Spleen (tissue), 11 donors: ENCODE results near the gene IDNK. TPM values are rescaled to one million over a fixed set of nuclear protein-coding genes. Genes with fewer than 3 reads are reported as not detected.

Source experiments
- DNase-seq: peaks from one replicate; pipeline ENCODE4 v3.0.0-alpha.2; 2020
- H3K27ac ChIP-seq, 8 donors: fragments of 200-600 bp; sonication (generic) in 7 of 8; 1 replicate in 4 of 8; 2 replicates in 4 of 8; pipeline versions ENCODE4 v1.5.0 to v1.8.0; 2016 to 2021; ENCODE audit warnings: inconsistent platforms in 4 of 8, mild to moderate bottlenecking in 4 of 8, moderate library complexity in 1 of 8
- H3K27me3 ChIP-seq, 7 donors: fragments of 200-600 bp; sonication (generic) in 6 of 7; replicated peaks in 1 of 7; 1 replicate in 4 of 7; 2 replicates in 3 of 7; pipeline versions ENCODE4 v1.5.0 to v1.8.0; 2016 to 2021; ENCODE audit warnings: inconsistent platforms in 3 of 7, mild to moderate bottlenecking in 1 of 7
- H3K36me3 ChIP-seq, 6 donors: fragments of 200-600 bp; sonication (generic) in 5 of 6; 1 replicate in 4 of 6; 2 replicates in 2 of 6; pipeline versions ENCODE4 v1.5.0 to v1.8.0; 2016 to 2021; ENCODE audit warnings: inconsistent platforms in 2 of 6
- H3K4me1 ChIP-seq, 6 donors: fragments of 200-600 bp; sonication (generic) in 5 of 6; 1 replicate in 3 of 6; 2 replicates in 3 of 6; pipeline versions ENCODE4 v1.5.0 to v1.8.0; 2016 to 2021; ENCODE audit warnings: inconsistent platforms in 3 of 6
- H3K4me3 ChIP-seq, 8 donors: fragments of 200-600 bp; sonication (generic) in 7 of 8; 1 replicate in 4 of 8; 2 replicates in 4 of 8; pipeline versions ENCODE4 v1.5.0 to v1.8.0; 2016 to 2021; ENCODE audit warnings: inconsistent platforms in 4 of 8, mild to moderate bottlenecking in 4 of 8, moderate library complexity in 2 of 8
- H3K9me3 ChIP-seq, 8 donors: fragments of 200-600 bp; sonication (generic) in 7 of 8; 1 replicate in 4 of 8; 2 replicates in 4 of 8; pipeline versions ENCODE4 v1.5.0 to v1.8.0; 2016 to 2021; ENCODE audit warnings: inconsistent platforms in 4 of 8
- CTCF ChIP-seq, 11 experiments: fragments of 200-600 bp in 7 of 11; fragments of 450-650 bp in 4 of 11; sonication (generic) in 4 of 11; IDR thresholded peaks in 8 of 11; conservative IDR thresholded peaks in 3 of 11; 1 replicate in 7 of 11; 2 replicates in 4 of 11; pipeline versions ENCODE4 v1.4.0 to v1.8.0; 2016 to 2021; ENCODE audit warnings: antibody characterized with exemption in 11 of 11, inconsistent platforms in 4 of 11, mild to moderate bottlenecking in 1 of 11
- POLR2A ChIP-seq, 3 donors: fragments of 450-650 bp; IDR thresholded peaks; one replicate each; pipeline ENCODE4 v1.5.1; 2017; ENCODE audit warnings: antibody characterized with exemption in 3 of 3, mild to moderate bottlenecking in 1 of 3
- POLR2AphosphoS5 ChIP-seq, 3 donors: sonication (generic); formaldehyde crosslinking; IDR thresholded peaks; one replicate each; pipeline ENCODE4 v1.5.1; 2017; ENCODE audit warnings: antibody characterized with exemption in 3 of 3
- WGBS, 5 donors: extraction: QIAGEN DNeasy Blood & Tissue Kit in 3 of 5; methylation state at CpG; one replicate each; pipeline versions ENCODE4 v1.1.5 to v1.1.7; 2013 to 2018; 5-methylcytosine and 5-hydroxymethylcytosine counted together
- intact Hi-C: fragments of 100-400 bp; cut with DNase I; formaldehyde crosslinking; loops from one replicate; pipeline ENCODE4 v1.15.0; 2023; ENCODE audit warnings: low total_unique reads
- polyA plus RNA-seq, 3 donors: library from polyadenylated mRNA; stranded (reverse); fragments of 200-250 nt; gene quantifications; one replicate each; pipeline ENCODE4 v1.2.1, GENCODE V29; 2013
- total RNA-seq, 7 donors: library from RNA; depleted of rRNA in 3 of 7; stranded (reverse); fragments of >200 nt in 3 of 7; fragmentation: NEBNext Ultra II Directional in 4 of 7; extraction: Animal tissue kit (Norgen Biotek cat#: 25700) in 4 of 7; gene quantifications; one replicate each; pipeline versions ENCODE4 v1.1.0 to v1.2.1, GENCODE V29; 2016 to 2021
- donor health status: healthy with polysubstance abuse.
- donor health status: DM: no; HTN: no; CAD: no; lungs with moderate emphysema.
- donor health status: DM: no; HTN: no; CAD: no.
- donor health status: Bipolar disorder and iron deficiency.
- donor health status: healthy.
- donor health status: DM: no; HTN: no; CAD: no.
- donor health status: DM: yes; HTN: yes; CAD: no.

IDNK gene
- total and polyA plus RNA-seq, 10 donors, result 3.5 to 14.8 (median 9.0) TPM

- H3K27ac ChIP-seq, result no peak overlapping the region
- TF ChIP-seq POLR2AphosphoS5 (IDR thresholded peaks at IDR 0.05), result no peak
- TF ChIP-seq POLR2A (IDR thresholded peaks at IDR 0.05), result no peak
- TF ChIP-seq CTCF (IDR thresholded peaks at IDR 0.05 in 8 of 11, conservative IDR thresholded peaks at IDR 0.05 in 3 of 11), result no peak
- no peaks in the 10 kb centered on the region for H3K9me3 ChIP-seq
- intact Hi-C loops, result no loop called here
- peaks cover 0 to 10% (median 0%) of the 10 kb centered on the region in 6 donors for H3K36me3 ChIP-seq
- H3K27me3 ChIP-seq, result no peaks in the 10 kb centered on the region
- DNase-seq, result no peak
- WGBS, 5 donors, result 85 to 91% (median 85%) methylated on average over 4 of the region's 4 CpGs
- no peak overlapping the region for H3K4me3 ChIP-seq
- no peaks in the 10 kb centered on the region for H3K4me1 ChIP-seq
Measured at GRCh38 chr9:83584995-83585394, 37.9 kb upstream of the IDNK start.

- Histone ChIP-seq H3K27ac (no peak overlapping the region), H3K4me3 (no peak overlapping the region), H3K27me3 (no peaks in the 10 kb centered on the region), H3K4me1 (no peaks in the 10 kb centered on the region), H3K9me3 (no peaks in the 10 kb centered on the region), H3K36me3 (peaks cover 0 to 10% (median 0%) of the 10 kb centered on the region in 6 donors)
- WGBS, 5 donors, result 63 to 88% (median 76%) methylated on average over 1 of the region's 1 CpG
- DNase-seq, result no peak
- intact Hi-C loops, result no loop called here
- no peak for TF ChIP-seq CTCF (IDR thresholded peaks at IDR 0.05 in 8 of 11, conservative IDR thresholded peaks at IDR 0.05 in 3 of 11)
Measured at GRCh38 chr9:83588256-83588655, 34.7 kb upstream of the IDNK start.

- no peak for DNase-seq
- TF ChIP-seq CTCF (IDR thresholded peaks at IDR 0.05 in 8 of 11, conservative IDR thresholded peaks at IDR 0.05 in 3 of 11) (peak in 9 of 11 experiments; percentile 38 to 83 (median 71)), POLR2AphosphoS5 (IDR thresholded peaks at IDR 0.05) (no peak), POLR2A (IDR thresholded peaks at IDR 0.05) (no peak)
- Histone ChIP-seq H3K9me3 (no peaks in the 10 kb centered on the region), H3K36me3 (no peaks in the 10 kb centered on the region), H3K27ac (no peak overlapping the region), H3K4me1 (peaks cover 0 to 12% (median 2%) of the 10 kb centered on the region in 6 donors), H3K4me3 (no peak overlapping the region), H3K27me3 (no peaks in the 10 kb centered on the region)
- intact Hi-C loops, result no loop called here
- WGBS, 5 donors, result 44 to 58% (median 47%) methylated on average over 5 of the region's 5 CpGs
Measured at GRCh38 chr9:83596899-83597504, 25.9 kb upstream of the IDNK start.

- Histone ChIP-seq H3K36me3 (no peaks in the 10 kb centered on the region), H3K27ac (no peak overlapping the region), H3K4me3 (no peak overlapping the region), H3K9me3 (no peaks in the 10 kb centered on the region), H3K4me1 (peaks cover 0 to 12% (median 2%) of the 10 kb centered on the region in 6 donors), H3K27me3 (no peaks in the 10 kb centered on the region)
- TF ChIP-seq CTCF (IDR thresholded peaks at IDR 0.05 in 8 of 11, conservative IDR thresholded peaks at IDR 0.05 in 3 of 11), result no peak
- no peak for TF ChIP-seq POLR2AphosphoS5 (IDR thresholded peaks at IDR 0.05)
- no peak for TF ChIP-seq POLR2A (IDR thresholded peaks at IDR 0.05)
- WGBS, 5 donors, result 44 to 86% (median 50%) methylated on average over 1 of the region's 1 CpG
- intact Hi-C loops, result no loop called here
- DNase-seq, result no peak
Measured at GRCh38 chr9:83598487-83598886, 24.5 kb upstream of the IDNK start.
